ENCODE results near the gene CD7.

The CD7 gene

DNA sequence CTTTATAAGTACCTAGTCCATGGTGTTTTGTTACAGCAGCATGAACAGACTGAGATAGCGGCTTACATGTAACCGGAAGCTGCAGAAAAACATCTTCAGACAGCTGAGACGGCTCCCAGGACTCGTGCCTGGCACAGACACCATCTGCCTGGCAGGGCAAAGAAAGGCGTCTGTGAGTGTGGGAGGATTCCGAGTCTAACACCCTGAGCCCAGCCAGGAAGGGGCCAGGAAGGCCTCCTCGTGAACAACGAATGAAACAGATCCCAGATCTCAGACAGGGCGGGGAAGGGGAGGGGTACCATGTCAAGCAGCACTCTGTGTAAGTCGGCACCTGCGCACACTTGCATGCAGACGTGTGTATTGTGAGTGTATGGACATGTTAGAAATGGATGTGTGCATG lies 39.6 kb downstream of the CD7 start:
- no peak for DNase-seq

DNA sequence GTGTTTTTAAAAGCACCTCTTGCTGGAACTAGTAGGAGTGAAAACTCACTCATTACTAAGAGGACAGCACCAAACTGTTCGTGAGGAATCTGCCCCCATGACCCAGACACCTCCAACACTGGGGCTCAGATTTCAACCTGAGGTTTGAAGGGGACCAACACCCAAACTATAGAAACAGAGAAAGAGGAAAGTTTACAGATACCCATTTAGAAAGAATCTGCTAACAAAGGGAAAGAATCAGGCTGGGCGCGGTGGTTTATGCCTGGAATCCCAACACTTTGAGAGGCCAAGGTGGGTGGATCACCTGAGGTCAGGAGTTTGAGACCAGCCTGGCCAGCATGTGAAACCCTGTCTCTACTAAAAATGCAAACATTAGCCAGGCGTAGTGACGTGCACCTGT lies 40.5 kb downstream of the CD7 start:
- no peak for DNase-seq

DNA sequence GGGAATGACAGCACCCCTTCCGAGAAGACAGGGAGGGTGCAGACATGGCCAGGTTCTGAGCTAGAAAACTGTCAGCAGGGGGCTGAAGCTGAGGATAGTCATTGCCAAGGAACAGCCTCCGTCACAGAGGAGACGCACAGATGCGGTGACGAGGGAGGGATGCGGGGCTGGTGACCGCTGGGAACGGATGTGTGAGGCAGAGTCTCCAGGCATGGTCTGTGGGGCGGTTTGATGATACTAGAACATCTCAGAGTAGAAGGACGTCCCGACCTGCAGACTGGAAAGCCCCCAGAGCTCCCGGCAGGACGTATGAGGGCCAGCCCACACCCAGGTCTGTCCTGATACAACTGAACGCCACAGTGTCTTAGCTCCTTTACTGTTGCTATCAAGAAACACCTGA lies 42.1 kb downstream of the CD7 start:
- DNase-seq, result no peak

GRCh38 chr17:82274134-82275020 lies 43.0 kb downstream of the CD7 start:
- no peak for DNase-seq

DNA sequence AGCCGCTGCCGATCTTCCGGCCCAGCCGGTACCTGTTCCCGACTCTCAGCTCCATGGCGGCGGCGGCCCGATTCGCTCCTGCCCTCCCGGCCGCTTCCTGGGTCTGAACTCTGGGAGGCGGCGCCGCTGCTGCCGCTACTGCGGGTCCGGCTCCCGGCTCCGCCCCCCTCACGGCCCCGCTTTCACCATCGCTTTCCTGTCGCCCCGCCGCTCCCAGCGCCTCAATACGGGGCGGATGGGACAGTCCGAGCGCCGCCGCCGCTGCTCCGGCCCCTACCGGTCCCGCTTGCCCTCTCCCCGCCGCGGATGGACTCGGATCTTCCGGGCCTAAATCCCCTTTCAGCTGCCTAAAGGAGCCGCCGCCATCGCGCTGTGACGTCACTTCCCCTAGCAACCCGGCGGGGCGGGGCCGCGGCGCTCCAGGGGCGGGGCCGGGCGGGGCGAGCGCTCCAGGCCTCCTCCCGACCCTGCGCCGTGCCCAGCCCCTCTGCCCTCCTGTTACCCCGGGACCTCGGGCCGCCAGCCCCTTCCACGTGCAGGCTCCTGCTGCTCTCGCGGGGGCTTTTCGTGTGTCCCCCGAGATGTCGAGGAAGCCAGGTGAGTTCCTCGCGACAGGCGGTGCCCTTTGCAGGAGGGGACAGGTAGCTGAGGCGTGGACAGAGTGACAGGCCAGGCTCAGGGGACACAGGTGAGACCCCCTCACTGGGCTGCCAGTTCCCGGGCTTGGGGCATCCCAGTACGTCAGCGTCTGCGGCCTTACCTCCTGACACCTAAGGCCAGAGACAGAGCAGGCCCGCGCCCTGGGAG lies 43.9 kb downstream of the CD7 start, which contains the start of gene CSNK1D:
CSNK1D (minus strand) TSS at position 374 of the 807 bp plus-strand sequence; CDS start at position 55, 319 bp downstream.
- peak; percentile 95 to 96 for DNase-seq

GRCh38 chr17:82272495-82273326 lies 44.7 kb downstream of the CD7 start:
- peak; percentile 38 to 42 for DNase-seq

- no peak for DNase-seq
Observed at GRCh38 chr17:82271401-82271800, 46.0 kb downstream of the CD7 start.

GRCh38 chr17:82270651-82271050 lies 46.8 kb downstream of the CD7 start:
- no peak for DNase-seq

DNA sequence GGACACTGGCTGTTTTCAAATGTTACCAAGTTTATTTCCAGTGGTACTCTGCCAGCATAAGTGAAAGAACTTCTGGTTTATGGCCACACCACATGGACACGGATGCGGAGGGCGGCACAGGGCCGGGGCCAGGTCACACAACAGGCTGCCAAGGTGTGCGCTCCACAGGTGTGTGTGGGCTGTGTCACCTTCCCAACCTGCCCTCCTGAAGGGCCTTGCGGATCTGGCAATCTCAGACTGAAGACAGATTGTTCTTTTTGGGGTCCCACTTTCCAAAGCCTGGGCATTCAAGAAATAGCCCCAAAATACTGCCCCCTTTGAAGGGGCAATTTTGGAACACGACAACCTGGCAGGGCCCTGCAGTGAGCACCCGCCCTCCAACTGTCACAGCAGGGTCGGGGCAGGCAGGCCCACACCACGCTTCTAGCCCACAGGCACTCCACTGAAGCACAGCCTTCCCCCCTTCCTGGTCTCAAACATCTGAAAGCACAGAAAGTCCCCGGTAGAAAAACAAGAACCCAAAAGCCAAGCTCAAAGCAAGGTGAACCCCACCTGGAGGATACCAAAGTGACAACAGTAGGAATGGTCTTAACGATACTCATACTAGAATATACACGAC lies 47.4 kb downstream of the CD7 start:
- no peak for DNase-seq

DNA sequence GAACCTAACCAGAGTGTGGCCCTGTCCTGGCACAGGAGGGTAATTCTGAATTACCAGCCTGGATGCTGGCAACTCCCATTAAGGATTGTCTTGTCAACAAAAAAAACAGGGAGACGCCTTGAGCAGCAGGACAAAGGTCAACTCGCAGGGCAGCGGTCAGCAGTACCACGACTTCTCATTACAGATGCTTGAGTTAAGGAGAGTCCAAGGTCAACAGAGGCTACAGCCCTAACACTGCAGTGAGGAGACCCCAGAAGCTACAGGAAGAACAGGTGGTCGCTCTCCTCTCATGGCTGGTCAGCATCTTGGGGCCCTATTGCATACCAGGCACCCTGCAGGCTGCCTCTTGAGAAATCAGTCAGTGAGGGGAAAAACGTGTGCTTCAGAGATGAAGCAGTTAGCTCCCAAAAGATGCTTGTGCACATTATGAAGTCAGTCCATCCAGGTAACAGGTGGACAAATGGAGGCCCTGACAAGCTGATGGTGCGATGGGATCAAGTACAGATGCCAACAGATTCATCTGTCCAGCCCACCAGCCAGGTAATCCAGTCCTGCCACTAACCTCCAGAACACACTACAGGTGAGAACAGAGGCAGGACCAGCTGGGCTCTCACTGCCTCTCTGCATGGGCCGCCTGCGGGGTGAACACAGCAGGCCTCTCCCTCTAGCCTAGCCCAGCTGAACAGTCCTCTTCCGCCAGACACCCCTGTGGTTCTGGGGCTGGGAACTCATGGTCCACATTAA lies 48.1 kb downstream of the CD7 start:
- DNase-seq, result no peak

DNA sequence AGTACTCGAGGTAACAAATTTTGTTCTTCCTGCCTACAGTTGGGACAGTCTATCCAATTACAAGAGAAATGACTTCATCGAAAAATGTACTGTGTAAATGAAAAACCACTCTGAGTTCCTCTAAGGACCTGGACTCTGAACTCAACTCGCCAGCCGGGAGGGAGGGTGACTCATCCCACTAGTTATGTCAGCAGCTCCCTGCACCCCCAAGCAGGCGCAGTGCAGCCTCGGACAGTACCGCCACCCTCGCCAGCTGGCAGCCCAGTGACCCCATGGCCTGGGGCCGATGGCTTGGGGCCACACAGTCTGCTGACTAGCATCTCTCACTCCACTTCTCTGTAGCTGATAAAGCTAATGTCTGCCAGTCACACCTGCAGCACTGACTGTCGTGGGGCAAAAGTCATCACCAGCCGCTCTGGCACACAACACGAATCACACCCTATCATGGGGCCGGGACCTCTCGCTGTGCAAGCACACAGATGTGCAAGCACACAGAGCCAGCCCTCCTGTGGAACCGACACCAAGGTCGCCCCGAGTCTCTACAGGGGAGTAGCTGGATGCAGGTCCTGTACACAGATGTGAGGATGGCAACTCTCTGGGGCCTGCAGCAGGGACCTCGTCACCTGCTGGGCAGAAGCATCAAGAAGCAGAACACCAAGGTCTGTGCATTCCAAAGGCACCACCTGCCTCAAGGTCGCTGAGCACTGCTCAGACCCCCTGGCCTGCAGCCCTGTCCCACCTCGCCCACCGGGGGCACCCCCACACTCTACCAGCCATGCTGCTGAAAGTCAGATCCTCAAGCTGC lies 49.6 kb downstream of the CD7 start:
- peak in 1 of 2 donors; percentile 58 for DNase-seq

DNA sequence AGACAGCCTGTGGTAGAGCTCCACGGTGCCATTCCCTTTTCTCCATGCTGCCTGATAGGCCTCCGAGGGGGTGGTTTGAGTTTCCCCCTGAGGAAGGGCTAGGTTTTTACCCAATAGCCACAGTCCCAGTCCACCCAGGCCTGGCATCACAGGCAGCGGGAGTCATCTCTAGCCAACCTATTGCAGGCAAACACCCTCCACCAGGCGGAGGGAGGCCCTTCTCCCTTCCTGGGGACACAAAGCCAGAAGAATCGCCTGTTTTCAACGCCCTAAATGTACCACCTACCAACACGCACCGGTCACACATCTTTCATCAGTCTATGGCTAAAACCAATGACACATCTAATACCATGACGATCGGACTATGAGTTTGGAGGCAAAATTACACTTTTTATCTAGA lies 51.3 kb downstream of the CD7 start:
- no peak for DNase-seq

All from stimulated activated CD4-positive, alpha-beta T cell treated with anti-CD3 and anti-CD28 coated beads, Interleukin-2, amount 100 ng/mL, for 24 hours (primary cell).